Choroid plexus epithelial cell (primary cell): ENCODE results near the gene NPTX1.

Source experiments
- DNase-seq: peaks from one replicate; pipeline ENCODE4 v3.0.0-alpha.2; 2010; ENCODE audit warnings: low read depth
- H3K4me3 ChIP-seq: 2 replicates; pipeline ENCODE4 v1.5.1; 2011; ENCODE audit warnings: low read depth, mild to moderate bottlenecking, control low read depth, low read length, moderate library complexity
- TF ChIP-seq, protein P1 (sequence below): conservative IDR thresholded peaks from 2 replicates; pipeline ENCODE4 v1.5.1; 2011; ENCODE audit warnings: low read depth, mild to moderate bottlenecking, control low read depth, inconsistent platforms, low read length, moderate library complexity

Gene NPTX1

DNA sequence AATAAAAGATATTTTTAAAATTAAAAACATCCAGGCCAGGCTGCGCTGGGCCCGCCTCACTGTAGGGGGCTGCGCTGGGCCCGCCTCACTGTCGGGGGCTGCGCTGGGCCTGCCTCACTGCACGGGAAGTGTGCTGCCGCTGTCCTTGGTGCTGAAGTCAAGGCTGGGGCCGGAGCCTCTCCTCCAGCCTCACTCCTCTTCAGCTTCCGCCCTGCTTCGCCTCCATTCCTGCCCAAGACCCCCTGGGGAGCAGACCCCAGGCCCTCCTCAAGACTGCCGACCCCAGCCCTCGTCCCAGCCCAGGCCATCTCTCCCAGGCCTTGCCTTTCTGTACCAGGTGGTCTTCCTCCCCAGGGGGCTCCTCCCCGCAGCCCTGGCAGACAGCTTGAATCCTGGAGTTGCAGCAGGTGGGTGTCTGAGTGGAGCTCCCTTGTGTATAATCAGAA is 35.3 kb downstream of the NPTX1 start:
- no peak overlapping the region for H3K4me3 ChIP-seq
- TF ChIP-seq, protein P1, sequence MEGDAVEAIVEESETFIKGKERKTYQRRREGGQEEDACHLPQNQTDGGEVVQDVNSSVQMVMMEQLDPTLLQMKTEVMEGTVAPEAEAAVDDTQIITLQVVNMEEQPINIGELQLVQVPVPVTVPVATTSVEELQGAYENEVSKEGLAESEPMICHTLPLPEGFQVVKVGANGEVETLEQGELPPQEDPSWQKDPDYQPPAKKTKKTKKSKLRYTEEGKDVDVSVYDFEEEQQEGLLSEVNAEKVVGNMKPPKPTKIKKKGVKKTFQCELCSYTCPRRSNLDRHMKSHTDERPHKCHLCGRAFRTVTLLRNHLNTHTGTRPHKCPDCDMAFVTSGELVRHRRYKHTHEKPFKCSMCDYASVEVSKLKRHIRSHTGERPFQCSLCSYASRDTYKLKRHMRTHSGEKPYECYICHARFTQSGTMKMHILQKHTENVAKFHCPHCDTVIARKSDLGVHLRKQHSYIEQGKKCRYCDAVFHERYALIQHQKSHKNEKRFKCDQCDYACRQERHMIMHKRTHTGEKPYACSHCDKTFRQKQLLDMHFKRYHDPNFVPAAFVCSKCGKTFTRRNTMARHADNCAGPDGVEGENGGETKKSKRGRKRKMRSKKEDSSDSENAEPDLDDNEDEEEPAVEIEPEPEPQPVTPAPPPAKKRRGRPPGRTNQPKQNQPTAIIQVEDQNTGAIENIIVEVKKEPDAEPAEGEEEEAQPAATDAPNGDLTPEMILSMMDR: no peak
- DNase-seq: peak; percentile 56

DNA sequence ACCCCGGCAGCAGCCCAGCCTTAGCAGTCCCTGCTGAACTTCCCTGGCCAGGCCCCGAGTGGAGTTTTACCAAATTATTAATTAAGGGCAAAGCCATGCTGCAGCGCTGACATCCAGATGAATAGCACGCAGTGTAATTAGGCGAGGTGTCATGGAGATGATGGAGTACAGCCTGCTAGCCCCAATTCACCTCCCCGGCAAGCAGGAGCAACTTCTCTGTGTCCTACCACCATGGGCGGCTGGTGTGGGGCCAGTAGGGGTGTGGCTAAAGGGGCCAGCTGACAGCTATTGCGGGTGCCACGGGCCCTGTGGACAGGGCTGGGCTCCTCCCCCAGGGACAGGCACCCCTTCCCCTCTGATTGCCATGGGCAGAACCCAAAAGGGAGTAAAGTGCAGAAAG is 36.9 kb downstream of the NPTX1 start:
- H3K4me3 ChIP-seq: no peak overlapping the region
- no peak for DNase-seq
- TF ChIP-seq, protein P1: no peak

DNA sequence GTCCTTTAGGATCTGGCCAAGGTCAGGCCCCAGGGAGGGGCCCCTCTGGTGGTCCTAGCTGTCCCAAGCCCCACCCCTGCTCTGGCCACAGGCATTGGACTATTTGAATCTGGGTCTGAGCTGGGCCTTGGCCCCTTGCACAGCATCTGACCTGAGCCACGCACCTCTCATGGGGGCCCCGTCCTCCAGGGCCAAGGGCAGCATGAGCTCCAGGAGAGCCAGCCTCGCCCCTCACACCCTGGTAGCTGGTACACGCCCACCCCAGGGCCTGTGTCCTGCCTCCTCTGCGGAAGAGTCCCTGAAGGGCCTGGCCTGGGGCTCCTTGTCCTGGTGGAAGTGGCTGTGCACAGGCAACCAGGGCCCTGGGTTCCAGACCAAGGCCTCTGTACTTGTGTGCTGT is 37.6 kb downstream of the NPTX1 start:
- DNase-seq: no peak
- TF ChIP-seq, protein P1: no peak
- no peak overlapping the region for H3K4me3 ChIP-seq

DNA sequence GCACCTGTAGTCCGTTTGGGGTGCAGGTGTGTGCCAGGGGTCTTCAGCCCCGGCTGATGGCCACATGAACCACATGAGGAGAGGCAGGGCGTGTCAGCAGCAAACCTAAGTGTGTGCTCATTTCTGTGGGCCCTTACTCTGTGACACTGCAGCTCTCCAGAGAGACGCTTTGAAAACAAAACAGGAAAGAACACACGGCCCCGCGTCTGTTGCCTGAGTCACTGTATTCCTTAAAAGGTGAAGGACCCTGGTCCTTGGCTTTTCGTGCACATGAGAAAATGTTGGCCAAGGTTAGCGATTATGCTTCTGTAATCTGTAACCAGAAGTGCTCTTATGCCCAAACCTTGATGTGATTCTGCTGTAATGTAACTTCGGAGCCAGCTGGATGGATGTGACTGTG is 38.9 kb downstream of the NPTX1 start:
- H3K4me3 ChIP-seq: no peak overlapping the region
- TF ChIP-seq, protein P1: no peak
- no peak for DNase-seq

DNA sequence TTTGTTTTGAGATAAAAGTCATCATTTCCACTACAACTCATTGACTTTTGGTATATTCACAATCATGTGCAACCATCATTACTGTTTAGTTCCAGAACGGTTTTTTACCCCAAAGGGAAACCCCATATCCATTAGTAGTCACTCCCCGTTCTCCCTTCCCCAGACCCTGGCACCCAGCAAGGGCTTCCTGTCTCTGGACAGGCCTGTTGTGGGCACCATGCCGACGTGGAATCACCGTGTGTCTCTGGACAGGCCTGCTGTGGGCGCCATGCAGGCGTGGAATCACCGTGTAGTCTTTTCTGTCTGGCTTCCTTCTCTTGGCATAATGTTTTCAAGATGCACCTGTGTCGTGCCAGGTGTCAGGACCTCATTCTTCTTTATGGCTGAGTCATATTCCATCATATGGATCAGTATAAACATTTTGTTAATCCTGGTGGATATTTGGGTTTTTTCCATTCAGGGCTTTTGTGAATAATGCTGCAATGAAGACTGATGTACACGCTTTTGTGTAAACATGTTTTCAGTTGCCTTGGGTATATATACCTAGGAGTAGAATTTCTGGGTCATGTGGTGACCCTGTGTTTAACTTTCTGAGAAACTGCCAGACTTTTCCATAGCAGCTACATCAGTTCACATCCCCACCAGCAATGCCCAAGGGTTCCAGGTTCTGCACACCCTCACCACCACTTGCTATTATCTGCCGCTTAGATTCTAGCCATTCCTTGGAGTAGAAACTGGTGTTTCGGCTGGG is 42.3 kb downstream of the NPTX1 start:
- TF ChIP-seq, protein P1: no peak
- no peak overlapping the region for H3K4me3 ChIP-seq
- no peak for DNase-seq

DNA sequence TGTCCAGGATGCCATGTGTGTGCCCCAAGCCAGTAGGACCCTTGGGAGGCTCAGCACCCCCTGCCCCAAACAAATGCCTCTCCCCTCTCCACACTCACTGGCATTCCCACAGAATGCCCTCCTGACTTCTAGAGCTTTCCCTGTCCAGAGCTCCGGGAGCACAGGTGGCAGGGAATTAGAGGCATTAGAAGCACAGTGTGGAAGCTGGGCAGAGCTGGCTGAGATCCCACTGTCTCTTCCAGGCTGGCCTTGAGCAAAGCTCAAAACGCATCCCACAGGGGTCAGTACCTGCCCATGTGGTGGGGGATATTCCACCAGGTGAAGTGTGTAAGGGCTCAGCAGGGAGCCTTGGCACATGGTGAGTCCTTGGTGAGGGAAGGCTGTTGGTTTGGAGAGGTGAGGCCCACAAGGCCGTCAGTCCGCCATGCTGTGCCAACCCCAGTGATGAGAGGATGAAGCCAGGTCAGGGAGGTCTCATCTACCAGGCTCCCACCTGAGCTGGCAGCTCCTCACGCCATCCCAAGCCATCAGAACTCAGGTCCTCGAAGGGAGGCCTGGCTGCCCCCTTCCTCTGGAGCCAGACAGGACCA is 43.4 kb downstream of the NPTX1 start:
- TF ChIP-seq, protein P1: no peak
- H3K4me3 ChIP-seq: no peak overlapping the region
- no peak for DNase-seq
